H9 (cell line): ENCODE results near the gene LRFN2. TPM values are rescaled to one million over a fixed set of nuclear protein-coding genes. Genes with fewer than 3 reads are reported as not detected.
A peak's percentile ranks its signal among the peaks of the same experiment; 100 is the strongest.

Source experiments
- DNase-seq: peaks from one replicate; pipeline ENCODE4 v3.0.0-alpha.2; 2017
- H2AFZ ChIP-seq: one replicate; pipeline ENCODE4 v1.6.1; 2013; ENCODE audit warnings: mild to moderate bottlenecking, low read length, control low read depth, moderate library complexity
- H2AK5ac ChIP-seq: 2 replicates; pipeline ENCODE4 v1.6.1; 2013; ENCODE audit warnings: low read length, control low read depth, mixed read lengths; ENCODE audit not compliant: insufficient read length
- H2BK120ac ChIP-seq: one replicate; pipeline ENCODE4 v1.6.1; 2013; ENCODE audit warnings: low read depth, mild to moderate bottlenecking, low read length, control low read depth, inconsistent platforms; ENCODE audit not compliant: poor library complexity, severe bottlenecking
- H2BK12ac ChIP-seq: 2 replicates; pipeline ENCODE4 v1.6.1; 2013; ENCODE audit warnings: low read length, control low read depth, mixed read lengths, low read depth; ENCODE audit not compliant: insufficient read length
- H2BK15ac ChIP-seq: 2 replicates; pipeline ENCODE4 v1.6.1; 2013; ENCODE audit warnings: low read depth, low read length, control low read depth
- H2BK20ac ChIP-seq: one replicate; pipeline ENCODE4 v1.6.1; 2013; ENCODE audit warnings: low read depth, mild to moderate bottlenecking, low read length, control low read depth, inconsistent platforms; ENCODE audit not compliant: poor library complexity, severe bottlenecking
- H2BK5ac ChIP-seq: 2 replicates; pipeline ENCODE4 v1.6.1; 2013; ENCODE audit warnings: low read length, control low read depth, mixed read lengths; ENCODE audit not compliant: insufficient read length
- H3K14ac ChIP-seq: 2 replicates; pipeline ENCODE4 v1.6.1; 2013; ENCODE audit warnings: low read length, control low read depth; ENCODE audit not compliant: insufficient read depth
- H3K18ac ChIP-seq: 2 replicates; pipeline ENCODE4 v1.6.1; 2013; ENCODE audit warnings: low read depth, mild to moderate bottlenecking, mixed read lengths, low read length, control low read depth; ENCODE audit not compliant: insufficient read length
- H3K23ac ChIP-seq: 2 replicates; pipeline ENCODE4 v1.6.1; 2013; ENCODE audit warnings: low read length, control low read depth, mixed read lengths, low read depth; ENCODE audit not compliant: insufficient read length
- H3K23me2 ChIP-seq: 2 replicates; pipeline ENCODE4 v1.6.1; 2013; ENCODE audit warnings: low read depth, mild to moderate bottlenecking, mixed read lengths, low read length, control low read depth; ENCODE audit not compliant: insufficient read length, poor library complexity, severe bottlenecking
- H3K27ac ChIP-seq: 2 replicates; pipeline ENCODE4 v1.5.1; 2013; ENCODE audit warnings: low read length, control low read depth, mixed read lengths, low read depth; ENCODE audit not compliant: insufficient read length
- H3K27me3 ChIP-seq: 2 replicates; pipeline ENCODE4 v1.6.1; 2013; ENCODE audit warnings: low read length, control low read depth, inconsistent platforms; ENCODE audit not compliant: insufficient read depth
- H3K4ac ChIP-seq: 2 replicates; pipeline ENCODE4 v1.6.1; 2013; ENCODE audit warnings: low read depth, mild to moderate bottlenecking, control low read depth, inconsistent platforms, low read length, moderate library complexity
- H3K4me1 ChIP-seq: 2 replicates; pipeline ENCODE4 v1.6.1; 2013; ENCODE audit warnings: low read length, control low read depth, inconsistent platforms; ENCODE audit not compliant: insufficient read depth
- H3K4me2 ChIP-seq: 2 replicates; pipeline ENCODE4 v1.6.1; 2013; ENCODE audit warnings: low read length, control low read depth, mixed read lengths; ENCODE audit not compliant: insufficient read length, insufficient read depth
- H3K56ac ChIP-seq: 2 replicates; pipeline ENCODE4 v1.6.1; 2013; ENCODE audit warnings: low read depth, mild to moderate bottlenecking, mixed read lengths, low read length, control low read depth; ENCODE audit not compliant: insufficient read length
- H3K79me1 ChIP-seq: 2 replicates; pipeline ENCODE4 v1.6.1; 2013; ENCODE audit warnings: low read depth, mild to moderate bottlenecking, moderate library complexity, low read length, control low read depth, inconsistent platforms; ENCODE audit not compliant: insufficient read depth, poor library complexity, severe bottlenecking
- H3K79me2 ChIP-seq: 2 replicates; pipeline ENCODE4 v1.6.1; 2013; ENCODE audit warnings: low read length, control low read depth, inconsistent platforms; ENCODE audit not compliant: insufficient read depth
- H3K9ac ChIP-seq: 2 replicates; pipeline ENCODE4 v1.6.1; 2013; ENCODE audit warnings: low read length, control low read depth, mixed read lengths; ENCODE audit not compliant: insufficient read length; ENCODE audit errors: extremely low read depth
- H3K9me3 ChIP-seq: one replicate; pipeline ENCODE4 v1.6.1; 2013; ENCODE audit warnings: low read depth, low read length, inconsistent platforms; ENCODE audit not compliant: control insufficient read depth
- H3T11ph ChIP-seq: one replicate; pipeline ENCODE4 v1.6.1; 2013; ENCODE audit warnings: mild to moderate bottlenecking, low read length, control low read depth, inconsistent platforms
- H4K20me1 ChIP-seq: one replicate; pipeline ENCODE4 v1.6.1; 2013; ENCODE audit not compliant: control insufficient read depth, insufficient read length, insufficient read depth
- H4K5ac ChIP-seq: 2 replicates; pipeline ENCODE4 v1.6.1; 2013; ENCODE audit warnings: low read depth, mild to moderate bottlenecking, mixed read lengths, low read length, control low read depth; ENCODE audit not compliant: insufficient read length
- H4K8ac ChIP-seq: replicated peaks from 2 replicates; pipeline ENCODE4 v1.6.1; 2013; ENCODE audit warnings: low read length, control low read depth, mixed read lengths, low read depth; ENCODE audit not compliant: insufficient read length
- H4K91ac ChIP-seq: 2 replicates; pipeline ENCODE4 v1.6.1; 2013; ENCODE audit warnings: low read depth, mild to moderate bottlenecking, moderate library complexity, mixed read lengths, low read length, control low read depth; ENCODE audit not compliant: insufficient read length
- H3K27ac Mint-ChIP-seq, 3 experiments: 2 replicates in 2 of 3; 3 replicates in 1 of 3; pipeline ENCODE4 v1.8.0; 2020 to 2021; ENCODE audit warnings: mixed read lengths in 3 of 3, mild to moderate bottlenecking in 1 of 3, moderate library complexity in 1 of 3
- H3K27me3 Mint-ChIP-seq: 2 replicates; pipeline ENCODE4 v1.8.0; 2021; ENCODE audit warnings: low read depth, mild to moderate bottlenecking, moderate library complexity, mixed read lengths
- H3K36me3 Mint-ChIP-seq, 3 experiments: 2 replicates in 2 of 3; 3 replicates in 1 of 3; pipeline ENCODE4 v1.8.0; 2020 to 2021; ENCODE audit warnings: low read depth in 3 of 3, mixed read lengths in 3 of 3; ENCODE audit not compliant: insufficient read depth in 1 of 3
- H3K4me1 Mint-ChIP-seq, 2 experiments: 2 replicates each; pipeline ENCODE4 v1.8.0; 2020; ENCODE audit warnings: mixed read lengths in 2 of 2
- H3K4me3 Mint-ChIP-seq, 2 experiments: 2 replicates in 1 of 2; 3 replicates in 1 of 2; pipeline ENCODE4 v1.8.0; 2020 to 2021; ENCODE audit warnings: mild to moderate bottlenecking in 2 of 2, mixed read lengths in 2 of 2, moderate library complexity in 1 of 2
- H3K9me3 Mint-ChIP-seq, 2 experiments: 2 replicates in 1 of 2; 3 replicates in 1 of 2; pipeline ENCODE4 v1.8.0; 2020; ENCODE audit warnings: mild to moderate bottlenecking in 2 of 2, mixed read lengths in 2 of 2, moderate library complexity in 1 of 2
- CTCF ChIP-seq: fragments of 200-600 bp; sonication (generic); conservative IDR thresholded peaks from 3 replicates; pipeline ENCODE4 v1.8.0; 2021; ENCODE audit warnings: antibody characterized with exemption, mild to moderate bottlenecking
- WGBS: extraction: QIAGEN DNeasy Blood & Tissue Kit; methylation state at CpG from one replicate; pipeline ENCODE4 v1.1.7; 2013; ENCODE audit warnings: missing lambda C conversion rate, low lambda C conversion rate, mixed read lengths; ENCODE audit not compliant: insufficient read length; ENCODE audit errors: extremely low coverage; 5-methylcytosine and 5-hydroxymethylcytosine counted together
- total RNA-seq: library from RNA; stranded (reverse); gene quantifications from 2 replicates; pipeline ENCODE4 v1.2.1, GENCODE V29; 2021

The LRFN2 gene
- total RNA-seq, 1 experiment from 2014 or later, result 0.11 TPM

- no peak for TF ChIP-seq CTCF
- Histone ChIP-seq H3K23me2 (no peaks in the 10 kb centered on the region), H4K5ac (no peak overlapping the region), H2BK120ac (no peak overlapping the region), H2BK15ac (no peak overlapping the region), H4K20me1 (no peaks in the 10 kb centered on the region), H3K27me3 (no peaks in the 10 kb centered on the region), H3K18ac (no peak overlapping the region), H3K4me2 (no peak overlapping the region), H3K9ac (no peak overlapping the region), H3K4me1 (peaks cover 7% of the 10 kb centered on the region; the same call in 1 of the 2 replicates), H3K79me1 (no peaks in the 10 kb centered on the region), H2AFZ (no peak overlapping the region), H2BK5ac (no peak overlapping the region), H3K79me2 (no peaks in the 10 kb centered on the region), H2AK5ac (no peak overlapping the region), H3K56ac (no peak overlapping the region), H4K8ac (no peak overlapping the region), H3T11ph (no peak overlapping the region), H3K14ac (no peak overlapping the region), H3K23ac (no peak overlapping the region), H2BK20ac (no peak overlapping the region), H3K27ac (no peak overlapping the region), H3K9me3 (no peaks in the 10 kb centered on the region), H3K4ac (no peak overlapping the region), H4K91ac (no peak overlapping the region), H2BK12ac (no peak overlapping the region)
- Mint-ChIP-seq H3K9me3 (no peaks in the 10 kb centered on the region), H3K4me3 (no peak overlapping the region), H3K4me1 (peaks cover 38 to 52% of the 10 kb centered on the region in 2 experiments), H3K27me3 (peaks cover 5% of the 10 kb centered on the region), H3K36me3 (no peaks in the 10 kb centered on the region), H3K27ac (peak overlapping the region in 1 of 3 experiments; percentile 89; a peak in 2 of 7 replicates)
- no CpG with 5 or more reads among the region's 6 CpGs for WGBS
- no peak for DNase-seq
These were observed 61.1 kb downstream of the LRFN2 start for GRCh38 chr6:40526036-40526435.
